ENCODE results near the gene GREB1L. TPM values are rescaled to one million over a fixed set of nuclear protein-coding genes. Genes with fewer than 3 reads are reported as not detected.
"Not testable (repeated sequence)": the region's sequence is repeated elsewhere in the genome, so short reads cannot be mapped to it uniquely, and the experiment has no call there.

The GREB1L gene
- total and polyA plus RNA-seq, 10 of the 15 experiments (the other 5 are each of a cell fraction or from before 2014, with no cell fraction given): under 0.01 to 0.11 (median 0.03) TPM; not detected in 1

GRCh38 chr18:21210784-21211183 lies 31.2 kb upstream of the GREB1L start (continued):
- TF ChIP-seq, protein P1, sequence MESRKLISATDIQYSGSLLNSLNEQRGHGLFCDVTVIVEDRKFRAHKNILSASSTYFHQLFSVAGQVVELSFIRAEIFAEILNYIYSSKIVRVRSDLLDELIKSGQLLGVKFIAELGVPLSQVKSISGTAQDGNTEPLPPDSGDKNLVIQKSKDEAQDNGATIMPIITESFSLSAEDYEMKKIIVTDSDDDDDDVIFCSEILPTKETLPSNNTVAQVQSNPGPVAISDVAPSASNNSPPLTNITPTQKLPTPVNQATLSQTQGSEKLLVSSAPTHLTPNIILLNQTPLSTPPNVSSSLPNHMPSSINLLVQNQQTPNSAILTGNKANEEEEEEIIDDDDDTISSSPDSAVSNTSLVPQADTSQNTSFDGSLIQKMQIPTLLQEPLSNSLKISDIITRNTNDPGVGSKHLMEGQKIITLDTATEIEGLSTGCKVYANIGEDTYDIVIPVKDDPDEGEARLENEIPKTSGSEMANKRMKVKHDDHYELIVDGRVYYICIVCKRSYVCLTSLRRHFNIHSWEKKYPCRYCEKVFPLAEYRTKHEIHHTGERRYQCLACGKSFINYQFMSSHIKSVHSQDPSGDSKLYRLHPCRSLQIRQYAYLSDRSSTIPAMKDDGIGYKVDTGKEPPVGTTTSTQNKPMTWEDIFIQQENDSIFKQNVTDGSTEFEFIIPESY (IDR thresholded peaks at IDR 0.05): no peak
- no peak for TF ChIP-seq ZNF622 (IDR thresholded peaks at IDR 0.05)

DNA sequence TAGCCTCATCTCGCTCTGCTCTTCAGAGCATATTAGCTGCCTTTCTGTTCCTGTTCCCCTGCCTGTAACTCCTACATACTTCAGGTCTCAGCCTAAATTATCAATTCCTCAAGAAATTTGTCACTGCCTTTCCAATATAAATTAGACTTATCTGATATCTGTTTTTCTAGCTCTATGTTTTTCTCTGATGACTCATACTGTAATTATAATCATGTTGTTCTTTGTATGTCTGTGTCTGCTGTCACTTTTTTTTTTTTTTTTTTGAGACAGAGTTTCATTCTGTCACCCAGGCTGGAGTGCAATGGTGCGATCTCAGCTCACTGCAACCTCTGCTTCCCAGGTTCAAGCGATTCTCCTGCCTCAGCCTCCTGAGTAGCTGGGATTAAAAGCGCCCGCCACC lies 27.6 kb upstream of the GREB1L start:
- H2AFZ ChIP-seq (ENCODE audit: control insufficient read depth, low read depth, low read length); H3K9ac ChIP-seq (ENCODE audit: control insufficient read depth, insufficient read depth, low read length); H3K4me1 ChIP-seq (ENCODE audit: control insufficient read depth, insufficient read depth, low read length); BruUV-seq (replicated peaks); SMC1A ChIA-PET (ENCODE audit: uncharacterized antibody, unreplicated experiment); CTCF ChIA-PET; H3K36me3 ChIP-seq (ENCODE audit: control insufficient read depth in 2 of 2, insufficient read depth in 2 of 2, low read length in 1 of 2); H3K27me3 ChIP-seq (replicated peaks in 1 of 2; ENCODE audit: control insufficient read depth in 2 of 2, insufficient read depth in 2 of 2, low read length in 1 of 2); H3K4me3 ChIP-seq; RAD21 ChIA-PET (ENCODE audit: unreplicated experiment); H3K27ac ChIP-seq (ENCODE audit: control insufficient read depth, insufficient read depth); DNase-seq (ENCODE audit: low read depth, low spot score); ATAC-seq; H3K4me2 ChIP-seq (ENCODE audit: control insufficient read depth, insufficient read depth); H3K79me2 ChIP-seq (ENCODE audit: control insufficient read depth, insufficient read depth, low read length); FAIRE-seq; H3K9me3 ChIP-seq (replicated peaks; ENCODE audit: control insufficient read depth, insufficient read depth, low read length); H4K20me1 ChIP-seq (ENCODE audit: control insufficient read depth, insufficient read depth): not testable (repeated sequence)
- intact Hi-C loops (cut with micrococcal nuclease; ENCODE audit: unreplicated experiment): loop anchor here (10.0 kb wide), 1 partner anchor 60 kb away; no protein-coding TSS in a partner anchor
- WGBS (ENCODE audit: insufficient coverage, insufficient replicate concordance, low lambda C conversion rate, missing lambda C conversion rate): 61% methylated on average over 4 of the region's 5 CpGs
- POLR2A ChIA-PET: interaction anchor here (0.6 kb wide), 1 partner anchor 617 kb away, joined by 4 read pairs; no protein-coding TSS in a partner anchor
- in situ Hi-C loops (cut with MboI): loop anchor here (25.0 kb wide), 1 partner anchor 1498 kb away; no protein-coding TSS in a partner anchor

GRCh38 chr18:21215490-21215889 lies 26.5 kb upstream of the GREB1L start:
- H3K27me3 ChIP-seq (replicated peaks in 1 of 2; ENCODE audit: control insufficient read depth in 2 of 2, insufficient read depth in 2 of 2, low read length in 1 of 2): no peaks in the 10 kb centered on the region
- CTCF ChIA-PET: no interaction called here
- in situ Hi-C loops (cut with MboI) (loop anchor here (25.0 kb wide), 1 partner anchor 1497 kb away; no protein-coding TSS in a partner anchor), intact Hi-C loops (cut with micrococcal nuclease; ENCODE audit: unreplicated experiment) (loop anchor here (10.0 kb wide), 1 partner anchor 61 kb away; no protein-coding TSS in a partner anchor)
- POLR2A ChIA-PET: no interaction called here
- no peaks in the 10 kb centered on the region for H3K9me3 ChIP-seq (replicated peaks; ENCODE audit: control insufficient read depth, insufficient read depth, low read length)
- RAD21 ChIA-PET (ENCODE audit: unreplicated experiment): no interaction called here
- no peaks in the 10 kb centered on the region for H4K20me1 ChIP-seq (ENCODE audit: control insufficient read depth, insufficient read depth)
- H3K27ac ChIP-seq (ENCODE audit: control insufficient read depth, insufficient read depth): no peak overlapping the region
- no TSS peak for BruUV-seq (replicated peaks)
- no peak for ATAC-seq
- WGBS (ENCODE audit: insufficient coverage, insufficient replicate concordance, low lambda C conversion rate, missing lambda C conversion rate): 32% methylated on average over 6 of the region's 6 CpGs
- no peak for TF ChIP-seq JUND (IDR thresholded peaks at IDR 0.05; ENCODE audit: low read depth, low read length)
- TF ChIP-seq SUZ12 (IDR thresholded peaks at IDR 0.05; ENCODE audit: unreplicated experiment): no peak
- no peak for TF ChIP-seq CHD4 (IDR thresholded peaks at IDR 0.05)
- TF ChIP-seq ATF7 (IDR thresholded peaks at IDR 0.05; ENCODE audit: low read depth): no peak
- H3K4me2 ChIP-seq (ENCODE audit: control insufficient read depth, insufficient read depth): no peak overlapping the region
- FAIRE-seq: no peak
- no peak for DNase-seq (ENCODE audit: low read depth, low spot score)
- H2AFZ ChIP-seq (ENCODE audit: control insufficient read depth, low read depth, low read length): no peak overlapping the region
- no peaks in the 10 kb centered on the region for H3K36me3 ChIP-seq (ENCODE audit: control insufficient read depth in 2 of 2, insufficient read depth in 2 of 2, low read length in 1 of 2)
- H3K4me1 ChIP-seq (ENCODE audit: control insufficient read depth, insufficient read depth, low read length): no peaks in the 10 kb centered on the region
- H3K4me3 ChIP-seq: no peak overlapping the region
- H3K79me2 ChIP-seq (ENCODE audit: control insufficient read depth, insufficient read depth, low read length): no peaks in the 10 kb centered on the region
- SMC1A ChIA-PET (ENCODE audit: uncharacterized antibody, unreplicated experiment): no interaction called here
- no peak overlapping the region for H3K9ac ChIP-seq (ENCODE audit: control insufficient read depth, insufficient read depth, low read length)

Measured in GM12878 (cell line).